ENCODE data around the gene PIK3R5.

Gene PIK3R5

GRCh38 chr17:8965394-8966168 is at the start of gene PIK3R5:
PIK3R5 (minus strand) TSS chr17:8965707; CDS start chr17:8911494, 54,213 bp downstream.
- Histone ChIP-seq H3K36me3 (ENCODE audit: insufficient read depth, low read length) (no peaks in the 10 kb centered on the region), H3K4me1 (ENCODE audit: control insufficient read depth, insufficient read depth, low read length, unreplicated experiment) (no peaks in the 10 kb centered on the region), H3K79me2 (ENCODE audit: control insufficient read depth, insufficient read depth, low read length, unreplicated experiment) (no peaks in the 10 kb centered on the region), H3K4me3 (ENCODE audit: low read depth, low read length) (no peak within 1 kb of the TSS), H2AFZ (ENCODE audit: low read length, unreplicated experiment) (no peak within 1 kb of the TSS), H3K27ac (ENCODE audit: low read depth, low read length) (no peak within 1 kb of the TSS), H3K27me3 (ENCODE audit: insufficient read depth, low read length) (peaks cover 52% of the 10 kb centered on the region)

DNA sequence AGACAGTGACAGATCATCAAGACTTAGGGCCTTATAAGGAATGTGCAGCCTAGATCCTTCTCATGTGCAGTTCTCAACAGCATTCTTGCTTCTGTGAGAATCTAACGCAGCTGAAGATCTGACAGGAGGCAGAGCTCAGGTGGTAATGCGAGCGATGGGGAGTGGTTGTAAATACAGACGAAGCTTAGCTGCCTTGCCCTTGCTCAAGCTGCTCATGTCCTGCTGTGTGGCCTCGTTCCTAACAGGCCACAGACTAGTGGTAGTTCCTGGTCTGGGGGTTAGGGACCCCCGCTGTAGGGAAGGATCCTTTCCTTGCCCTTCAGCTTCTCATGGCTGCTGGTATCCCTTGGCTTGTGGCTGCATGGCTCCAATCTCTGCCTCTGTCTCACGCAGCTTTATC is 45.5 kb upstream of the PIK3R5 start:
- Histone ChIP-seq H3K4me3 (ENCODE audit: low read depth, low read length) (no peak overlapping the region), H3K79me2 (ENCODE audit: control insufficient read depth, insufficient read depth, low read length, unreplicated experiment) (no peaks in the 10 kb centered on the region), H3K4me1 (ENCODE audit: control insufficient read depth, insufficient read depth, low read length, unreplicated experiment) (no peaks in the 10 kb centered on the region), H3K36me3 (ENCODE audit: insufficient read depth, low read length) (no peaks in the 10 kb centered on the region), H3K27me3 (ENCODE audit: insufficient read depth, low read length) (peaks cover 50% of the 10 kb centered on the region), H2AFZ (ENCODE audit: low read length, unreplicated experiment) (no peak overlapping the region), H3K27ac (ENCODE audit: low read depth, low read length) (no peak overlapping the region)

DNA sequence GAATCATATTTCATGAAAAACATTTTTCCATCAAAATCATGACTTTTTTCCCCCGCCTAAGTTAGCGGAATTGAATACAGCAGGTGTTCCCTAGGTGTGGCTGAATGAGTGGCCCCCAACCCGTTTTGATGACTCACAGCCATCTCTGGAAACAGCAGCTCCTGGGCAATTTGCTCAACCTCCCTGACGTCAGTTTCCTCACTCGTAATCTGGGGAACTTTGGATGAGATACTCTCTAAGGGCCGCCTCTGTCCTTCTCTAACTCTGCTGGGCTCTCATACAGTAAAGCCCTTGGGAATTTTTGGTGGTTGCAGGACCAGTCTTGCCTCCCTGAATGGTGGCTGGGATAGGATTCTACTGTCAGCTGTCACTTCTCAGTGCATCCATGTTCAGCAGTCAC is 44.2 kb upstream of the PIK3R5 start:
- Histone ChIP-seq H3K79me2 (ENCODE audit: control insufficient read depth, insufficient read depth, low read length, unreplicated experiment) (no peaks in the 10 kb centered on the region), H3K4me3 (ENCODE audit: low read depth, low read length) (no peak overlapping the region), H3K27me3 (ENCODE audit: insufficient read depth, low read length) (peaks cover 57% of the 10 kb centered on the region), H2AFZ (ENCODE audit: low read length, unreplicated experiment) (no peak overlapping the region), H3K4me1 (ENCODE audit: control insufficient read depth, insufficient read depth, low read length, unreplicated experiment) (no peaks in the 10 kb centered on the region), H3K36me3 (ENCODE audit: insufficient read depth, low read length) (no peaks in the 10 kb centered on the region), H3K27ac (ENCODE audit: low read depth, low read length) (no peak overlapping the region)

GRCh38 chr17:9009096-9009495 is 43.6 kb upstream of the PIK3R5 start:
- Histone ChIP-seq H3K27ac (ENCODE audit: low read depth, low read length) (no peak overlapping the region), H3K4me1 (ENCODE audit: control insufficient read depth, insufficient read depth, low read length, unreplicated experiment) (no peaks in the 10 kb centered on the region), H3K4me3 (ENCODE audit: low read depth, low read length) (no peak overlapping the region), H3K36me3 (ENCODE audit: insufficient read depth, low read length) (no peaks in the 10 kb centered on the region), H3K79me2 (ENCODE audit: control insufficient read depth, insufficient read depth, low read length, unreplicated experiment) (no peaks in the 10 kb centered on the region), H3K27me3 (ENCODE audit: insufficient read depth, low read length) (peaks cover 59% of the 10 kb centered on the region), H2AFZ (ENCODE audit: low read length, unreplicated experiment) (no peak overlapping the region)

DNA sequence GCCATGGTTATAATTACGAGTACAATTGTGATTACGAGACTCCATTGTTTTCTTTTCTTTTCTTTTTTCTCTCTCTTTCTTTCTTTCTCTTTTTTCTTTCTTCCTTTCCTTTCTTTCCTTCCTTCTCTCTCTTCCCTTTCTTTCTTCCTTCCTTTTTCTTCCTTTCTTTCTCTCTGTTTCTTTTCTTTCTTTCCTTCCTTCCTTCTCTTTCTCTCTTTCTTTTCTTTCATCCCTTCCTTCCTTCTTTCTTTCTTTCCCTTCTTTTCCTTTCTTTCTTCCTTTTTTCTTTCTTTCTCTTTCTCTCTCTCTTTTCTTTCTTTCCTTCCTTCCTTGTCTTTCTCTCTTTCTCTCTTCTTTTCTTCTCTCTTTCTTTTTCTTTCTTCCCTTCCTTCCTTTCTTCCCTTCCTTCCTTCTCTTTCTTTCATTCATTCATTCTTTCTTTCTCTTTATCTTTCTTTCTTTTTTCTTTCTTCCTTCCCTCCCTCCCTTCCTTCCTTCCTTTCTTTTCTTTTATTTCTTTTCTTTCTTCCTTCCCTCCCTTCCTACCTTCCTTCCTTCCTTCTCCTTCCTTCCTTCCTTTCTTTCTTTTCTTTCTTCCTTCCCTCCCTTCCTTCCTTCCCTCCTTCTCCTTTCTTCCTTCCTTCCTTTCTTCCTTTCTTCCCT is 41.7 kb upstream of the PIK3R5 start:
- no peak overlapping the region for H3K4me3 ChIP-seq (ENCODE audit: low read depth, low read length)
- no peaks in the 10 kb centered on the region for H3K79me2 ChIP-seq (ENCODE audit: control insufficient read depth, insufficient read depth, low read length, unreplicated experiment)
- H3K4me1 ChIP-seq (ENCODE audit: control insufficient read depth, insufficient read depth, low read length, unreplicated experiment) = no peaks in the 10 kb centered on the region
- H3K27me3 ChIP-seq (ENCODE audit: insufficient read depth, low read length) = peaks cover 68% of the 10 kb centered on the region
- H2AFZ ChIP-seq (ENCODE audit: low read length, unreplicated experiment) = no peak overlapping the region
- no peaks in the 10 kb centered on the region for H3K36me3 ChIP-seq (ENCODE audit: insufficient read depth, low read length)
- H3K27ac ChIP-seq (ENCODE audit: low read depth, low read length) = no peak overlapping the region

DNA sequence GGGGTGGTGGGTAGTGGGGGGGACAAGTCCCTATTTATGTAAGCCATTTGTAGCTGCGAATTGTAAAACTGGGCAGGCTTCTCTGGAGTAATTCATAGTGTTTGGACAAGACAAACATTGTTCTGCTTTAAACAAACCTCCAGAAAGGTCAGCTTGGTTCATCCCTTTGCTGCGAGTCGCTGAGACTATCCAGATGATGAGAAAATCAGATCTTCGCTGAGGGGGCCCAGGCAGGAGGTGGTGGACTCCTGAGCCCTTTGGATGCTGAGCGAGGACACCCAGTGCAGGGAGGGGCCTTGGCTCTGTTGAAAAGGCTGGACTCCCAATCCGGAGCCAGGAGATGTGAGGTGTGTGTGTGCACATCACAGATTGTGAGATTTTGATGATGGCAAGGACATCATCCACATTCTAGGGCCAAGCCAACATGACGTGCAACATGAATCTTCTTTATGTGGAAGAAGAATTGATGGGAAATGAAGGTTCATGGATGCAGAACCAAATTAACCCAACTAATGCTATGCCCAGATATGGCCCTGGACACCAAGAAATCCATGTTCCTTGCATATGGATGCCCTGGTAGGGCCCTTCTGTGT is 40.8 kb upstream of the PIK3R5 start:
- Histone ChIP-seq H2AFZ (ENCODE audit: low read length, unreplicated experiment) (no peak overlapping the region), H3K36me3 (ENCODE audit: insufficient read depth, low read length) (no peaks in the 10 kb centered on the region), H3K79me2 (ENCODE audit: control insufficient read depth, insufficient read depth, low read length, unreplicated experiment) (no peaks in the 10 kb centered on the region), H3K27me3 (ENCODE audit: insufficient read depth, low read length) (peaks cover 75% of the 10 kb centered on the region), H3K4me3 (ENCODE audit: low read depth, low read length) (no peak overlapping the region), H3K4me1 (ENCODE audit: control insufficient read depth, insufficient read depth, low read length, unreplicated experiment) (no peaks in the 10 kb centered on the region), H3K27ac (ENCODE audit: low read depth, low read length) (no peak overlapping the region)

DNA sequence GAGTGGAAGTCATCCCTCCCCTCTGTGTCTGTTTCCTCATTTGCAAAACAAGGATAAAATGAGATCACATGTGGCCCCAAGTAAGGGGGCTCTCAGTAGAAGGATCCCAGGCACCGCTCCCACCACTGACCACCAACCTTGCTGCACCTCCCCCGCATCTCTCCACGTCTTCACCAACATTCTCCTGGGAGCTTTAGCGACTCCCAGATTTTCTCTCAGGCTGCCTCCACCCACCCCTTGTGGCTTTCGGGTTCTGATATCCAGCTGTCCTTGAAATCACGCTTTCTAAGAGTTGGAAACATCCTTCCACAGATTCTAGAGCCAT is 39.4 kb upstream of the PIK3R5 start:
- no peaks in the 10 kb centered on the region for H3K36me3 ChIP-seq (ENCODE audit: insufficient read depth, low read length)
- H3K79me2 ChIP-seq (ENCODE audit: control insufficient read depth, insufficient read depth, low read length, unreplicated experiment) = no peaks in the 10 kb centered on the region
- H3K4me1 ChIP-seq (ENCODE audit: control insufficient read depth, insufficient read depth, low read length, unreplicated experiment) = no peaks in the 10 kb centered on the region
- H2AFZ ChIP-seq (ENCODE audit: low read length, unreplicated experiment) = no peak overlapping the region
- peaks cover 78% of the 10 kb centered on the region for H3K27me3 ChIP-seq (ENCODE audit: insufficient read depth, low read length)
- H3K4me3 ChIP-seq (ENCODE audit: low read depth, low read length) = no peak overlapping the region
- H3K27ac ChIP-seq (ENCODE audit: low read depth, low read length) = no peak overlapping the region

GRCh38 chr17:9004132-9004960 is 38.8 kb upstream of the PIK3R5 start:
- no peak overlapping the region for H3K27ac ChIP-seq (ENCODE audit: low read depth, low read length)
- no peaks in the 10 kb centered on the region for H3K4me1 ChIP-seq (ENCODE audit: control insufficient read depth, insufficient read depth, low read length, unreplicated experiment)
- H3K36me3 ChIP-seq (ENCODE audit: insufficient read depth, low read length) = no peaks in the 10 kb centered on the region
- peaks cover 76% of the 10 kb centered on the region for H3K27me3 ChIP-seq (ENCODE audit: insufficient read depth, low read length)
- peak overlapping the region; percentile 14 for H2AFZ ChIP-seq (ENCODE audit: low read length, unreplicated experiment)
- no peak overlapping the region for H3K4me3 ChIP-seq (ENCODE audit: low read depth, low read length)
- H3K79me2 ChIP-seq (ENCODE audit: control insufficient read depth, insufficient read depth, low read length, unreplicated experiment) = no peaks in the 10 kb centered on the region

DNA sequence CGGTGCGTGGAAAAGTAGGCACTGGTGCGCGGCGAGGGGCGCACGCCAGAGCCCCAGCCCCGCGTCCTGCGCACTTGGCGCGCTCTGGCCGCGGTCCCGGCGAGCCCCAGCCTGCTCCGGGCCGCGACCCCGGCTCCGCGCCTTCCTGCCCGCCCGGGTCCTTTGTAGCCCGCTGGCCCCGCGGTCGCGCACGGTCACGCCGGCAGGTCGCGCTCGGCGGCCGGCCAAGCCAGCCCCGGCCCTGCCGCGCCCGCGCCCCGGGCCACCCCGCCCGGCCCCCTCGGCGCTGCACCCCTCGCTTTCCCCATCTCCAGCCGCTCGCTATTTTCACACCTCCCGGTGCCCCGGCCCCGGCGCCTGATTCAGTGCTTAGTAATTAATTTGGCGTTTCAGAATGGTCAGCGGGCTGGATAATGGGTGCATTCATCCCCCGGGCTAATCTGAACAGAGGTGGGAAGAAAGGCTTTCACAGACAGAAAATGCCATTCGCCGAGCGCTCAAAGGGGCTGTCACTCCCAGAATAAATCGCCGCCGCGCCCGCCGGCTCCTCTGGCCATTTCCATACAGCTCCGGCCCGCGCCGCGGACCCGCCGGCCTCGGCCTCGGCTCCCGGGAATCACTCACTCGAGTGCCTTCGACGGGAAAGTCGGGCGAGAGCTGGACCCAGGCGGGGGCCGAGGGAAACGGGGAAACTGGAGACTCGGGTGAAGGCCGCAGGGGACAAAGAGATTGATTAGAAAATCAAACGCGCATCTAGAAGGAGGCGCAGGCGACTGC is 38.0 kb upstream of the PIK3R5 start:
- no peaks in the 10 kb centered on the region for H3K79me2 ChIP-seq (ENCODE audit: control insufficient read depth, insufficient read depth, low read length, unreplicated experiment)
- H2AFZ ChIP-seq (ENCODE audit: low read length, unreplicated experiment) = peak overlapping the region; percentile 14
- H3K27me3 ChIP-seq (ENCODE audit: insufficient read depth, low read length) = peaks cover 72% of the 10 kb centered on the region
- H3K4me1 ChIP-seq (ENCODE audit: control insufficient read depth, insufficient read depth, low read length, unreplicated experiment) = no peaks in the 10 kb centered on the region
- no peak overlapping the region for H3K27ac ChIP-seq (ENCODE audit: low read depth, low read length)
- H3K4me3 ChIP-seq (ENCODE audit: low read depth, low read length) = no peak overlapping the region
- H3K36me3 ChIP-seq (ENCODE audit: insufficient read depth, low read length) = no peaks in the 10 kb centered on the region

All from ACC112 (cell line).